HuH-7.5 (cell line): ENCODE data around the gene SKI.

Experiments used
- DNase-seq: peaks from one replicate; pipeline ENCODE4 v3.0.0; 2011; ENCODE audit warnings: low spot score

The SKI gene

GRCh38 chr1:2275796-2276536 lies 47.8 kb downstream of the SKI start:
- DNase-seq: no peak

DNA sequence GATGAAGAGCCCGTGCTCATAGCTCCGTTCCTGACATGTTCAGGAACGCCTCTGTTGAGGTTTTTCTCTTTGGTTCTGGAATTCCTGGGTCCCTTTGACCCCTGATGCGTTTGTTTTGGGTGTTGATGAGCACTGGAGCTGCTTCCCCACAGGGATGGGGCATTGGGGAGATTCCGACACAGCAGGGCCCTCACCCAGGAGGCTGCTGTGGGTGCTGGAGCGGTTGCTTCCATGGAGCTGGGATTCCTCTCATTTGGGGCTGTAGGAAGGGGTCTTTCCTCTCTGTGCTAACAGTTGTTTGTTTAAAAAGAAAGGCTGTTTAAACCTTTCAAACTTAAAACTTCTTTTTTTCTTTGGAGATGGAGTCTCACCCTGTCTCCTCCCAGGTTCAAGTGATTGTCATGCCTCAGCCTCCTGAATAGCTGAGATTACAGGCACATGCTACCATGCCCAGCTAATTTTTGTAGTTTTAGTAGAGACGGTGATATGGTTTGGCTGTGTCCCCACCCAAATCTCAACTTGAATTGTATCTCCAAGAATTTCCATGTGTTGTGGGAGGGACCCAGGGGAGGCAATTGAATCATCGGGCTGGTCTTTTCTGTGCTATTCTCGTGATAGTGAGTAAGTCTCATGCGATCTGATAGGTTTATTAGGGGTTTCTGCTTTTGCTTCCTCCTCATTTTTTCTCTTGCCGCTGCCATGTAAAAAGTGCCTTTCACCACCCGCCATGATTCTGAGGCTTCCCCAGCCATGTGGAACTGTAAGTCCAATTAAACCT lies 48.9 kb downstream of the SKI start:
- no peak for DNase-seq

GRCh38 chr1:2277741-2278488 lies 49.8 kb downstream of the SKI start:
- no peak for DNase-seq

DNA sequence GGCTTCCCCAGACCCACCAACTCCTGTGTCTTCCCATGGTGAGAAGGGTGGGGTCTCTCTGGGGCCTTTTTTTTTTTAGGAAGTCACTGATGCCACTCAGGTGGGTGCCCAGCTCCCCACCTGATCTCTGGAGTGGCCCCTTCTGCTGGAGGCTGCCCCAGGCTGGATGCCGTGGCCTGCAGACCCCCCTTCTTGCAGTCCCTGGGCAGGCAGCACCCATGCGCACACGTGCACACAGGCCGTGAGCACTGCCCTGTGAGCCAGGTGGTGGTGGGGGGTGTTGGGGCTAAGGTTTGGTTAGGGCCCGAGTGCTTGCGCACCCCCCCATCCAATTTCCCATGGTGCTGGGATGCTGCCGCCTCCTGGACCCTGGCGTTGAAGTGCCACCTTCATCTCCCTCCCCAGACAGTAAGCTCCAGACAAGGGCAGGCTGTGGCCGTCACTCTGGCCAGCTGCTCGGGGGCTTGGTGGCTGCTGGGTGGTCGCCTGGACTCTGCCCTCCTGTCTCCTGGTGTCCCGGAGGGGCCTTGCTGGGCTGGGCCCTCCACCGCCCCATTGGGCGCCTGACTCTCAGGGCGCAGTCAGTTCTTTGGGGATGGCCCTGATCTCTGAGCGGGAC lies 50.6 kb downstream of the SKI start:
- DNase-seq: no peak

GRCh38 chr1:2279210-2279639 lies 51.1 kb downstream of the SKI start:
- peak; percentile 64 for DNase-seq

- no peak for DNase-seq
Measured at GRCh38 chr1:2279817-2280216, 51.7 kb downstream of the SKI start.

DNA sequence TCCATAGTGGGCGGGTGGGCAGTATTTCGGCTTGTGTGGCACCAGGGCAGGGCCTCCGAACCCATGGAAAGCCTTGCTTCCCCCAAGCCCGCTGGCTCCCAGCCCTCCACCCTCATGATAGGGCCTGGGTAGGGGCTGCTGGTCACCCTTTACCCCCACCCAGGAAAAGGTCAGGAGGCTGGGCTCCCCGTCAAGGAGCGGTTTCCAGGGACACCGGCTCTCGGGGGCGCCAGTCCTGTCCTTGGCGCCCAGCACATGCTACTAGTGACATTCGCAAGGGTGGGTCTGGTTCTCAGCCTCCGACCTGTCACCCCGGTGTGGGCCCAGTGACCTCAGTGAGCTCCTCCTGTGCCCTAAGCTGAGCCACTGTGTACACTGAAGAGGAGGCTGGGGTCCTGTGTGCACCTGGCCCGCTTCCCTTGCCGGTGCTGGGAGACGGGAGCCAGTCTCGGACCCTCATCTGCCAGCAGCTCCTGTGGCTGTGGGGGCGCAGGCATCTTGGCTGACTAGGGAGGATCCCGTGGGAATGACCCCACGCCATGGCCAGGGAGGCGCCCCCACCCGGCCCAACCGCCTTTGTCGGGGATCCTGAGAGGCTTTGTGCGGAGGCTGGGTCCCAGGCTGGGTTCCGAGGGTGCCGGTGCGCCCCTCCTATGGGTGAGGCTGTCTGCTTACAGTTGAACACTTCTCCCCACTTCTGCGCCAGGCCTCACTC lies 54.6 kb downstream of the SKI start:
- no peak for DNase-seq

DNA sequence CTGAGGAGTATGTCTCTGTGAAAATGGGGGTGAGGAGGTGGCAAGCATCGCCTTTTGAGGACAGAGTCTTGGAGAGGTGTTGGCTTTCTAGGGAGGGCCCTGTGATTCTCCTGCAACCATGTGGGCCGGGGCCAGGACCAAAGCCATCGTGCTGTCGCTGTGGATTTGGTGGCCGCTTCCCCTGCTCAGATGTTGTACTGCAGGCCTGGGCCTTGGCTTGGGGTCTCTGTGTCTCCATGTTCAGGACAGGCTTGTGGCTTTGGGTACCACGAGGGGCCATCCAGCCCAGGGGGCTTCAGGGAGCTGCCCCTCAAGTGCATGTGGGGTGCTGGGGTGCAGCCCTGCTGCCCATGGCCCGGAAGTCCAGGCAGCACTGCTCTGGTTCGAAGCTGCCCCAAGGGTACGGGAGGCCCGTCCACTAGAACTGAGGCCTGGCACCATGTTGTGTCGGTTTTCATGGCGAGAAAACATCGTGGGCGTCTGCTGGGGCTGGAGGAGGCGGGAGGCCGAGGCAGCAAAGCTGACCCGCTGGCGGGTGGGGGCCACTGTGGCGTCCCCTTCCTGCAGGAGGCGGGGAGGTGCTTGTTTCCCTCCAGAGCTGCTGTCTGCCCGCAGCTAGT lies 55.4 kb downstream of the SKI start:
- DNase-seq: no peak

GRCh38 chr1:2283991-2284895 lies 56.1 kb downstream of the SKI start:
- DNase-seq: peak; percentile 62

DNA sequence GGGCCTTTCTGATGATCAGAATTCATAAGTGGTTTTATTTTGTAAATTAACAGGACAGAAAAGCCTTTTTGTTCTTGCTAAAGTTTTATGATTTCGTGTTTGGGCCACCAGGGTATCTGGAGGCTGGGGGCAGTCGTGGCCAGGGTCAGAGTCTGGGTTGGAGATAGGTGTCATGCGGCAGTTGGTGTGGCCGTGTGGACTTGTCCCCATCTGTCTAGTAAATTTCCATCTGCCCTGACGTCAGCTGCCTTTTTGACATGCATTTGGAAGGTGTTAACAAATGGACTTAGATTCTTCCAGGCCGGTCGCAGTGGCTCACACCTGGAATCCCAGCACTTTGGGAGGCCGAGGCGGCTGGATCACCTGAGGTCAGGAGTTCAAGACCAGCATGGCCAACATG lies 56.8 kb downstream of the SKI start:
- peak; percentile 46 for DNase-seq

- DNase-seq: no peak
Measured at GRCh38 chr1:2286923-2287322, 58.8 kb downstream of the SKI start.

DNA sequence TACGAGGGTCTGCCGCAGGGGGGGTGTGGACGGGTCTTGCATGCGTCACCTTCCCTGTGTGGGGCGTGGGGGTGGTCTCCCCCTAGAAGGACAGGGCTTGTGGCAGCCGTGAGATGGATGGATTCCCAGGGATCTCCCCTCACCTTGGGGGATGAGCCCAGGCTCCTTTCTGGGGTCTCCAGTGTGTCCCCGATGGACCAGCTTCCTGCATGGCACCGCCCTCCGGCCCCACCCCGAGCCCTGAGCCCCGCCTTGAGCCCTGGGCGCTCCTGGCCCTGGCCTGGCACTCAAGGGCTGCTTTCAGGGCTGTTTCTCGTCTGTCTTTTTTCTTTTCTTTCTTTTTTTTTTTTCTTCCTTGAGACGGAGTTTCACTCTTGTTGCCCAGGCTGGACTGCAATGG lies 59.5 kb downstream of the SKI start:
- no peak for DNase-seq

DNA sequence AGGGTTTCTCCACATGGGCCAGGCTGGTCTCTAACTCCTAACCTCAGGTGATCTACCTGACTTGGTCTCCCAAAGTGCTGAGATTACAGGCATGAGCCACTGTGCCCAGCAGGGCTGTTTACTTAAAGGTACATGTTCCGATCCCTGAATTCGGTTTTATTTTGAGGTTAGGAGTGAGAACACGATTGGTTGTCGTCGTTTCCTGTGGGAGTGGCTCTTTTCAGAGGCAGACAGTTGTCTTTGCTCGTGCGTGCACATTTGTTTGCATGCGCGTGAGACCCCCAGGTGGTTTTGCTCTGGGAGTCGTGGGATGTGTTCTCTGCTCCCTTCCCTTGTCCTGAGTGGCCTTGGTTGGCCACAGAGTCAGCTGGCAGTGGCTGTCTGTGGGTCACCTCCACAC lies 60.2 kb downstream of the SKI start:
- DNase-seq: no peak

DNA sequence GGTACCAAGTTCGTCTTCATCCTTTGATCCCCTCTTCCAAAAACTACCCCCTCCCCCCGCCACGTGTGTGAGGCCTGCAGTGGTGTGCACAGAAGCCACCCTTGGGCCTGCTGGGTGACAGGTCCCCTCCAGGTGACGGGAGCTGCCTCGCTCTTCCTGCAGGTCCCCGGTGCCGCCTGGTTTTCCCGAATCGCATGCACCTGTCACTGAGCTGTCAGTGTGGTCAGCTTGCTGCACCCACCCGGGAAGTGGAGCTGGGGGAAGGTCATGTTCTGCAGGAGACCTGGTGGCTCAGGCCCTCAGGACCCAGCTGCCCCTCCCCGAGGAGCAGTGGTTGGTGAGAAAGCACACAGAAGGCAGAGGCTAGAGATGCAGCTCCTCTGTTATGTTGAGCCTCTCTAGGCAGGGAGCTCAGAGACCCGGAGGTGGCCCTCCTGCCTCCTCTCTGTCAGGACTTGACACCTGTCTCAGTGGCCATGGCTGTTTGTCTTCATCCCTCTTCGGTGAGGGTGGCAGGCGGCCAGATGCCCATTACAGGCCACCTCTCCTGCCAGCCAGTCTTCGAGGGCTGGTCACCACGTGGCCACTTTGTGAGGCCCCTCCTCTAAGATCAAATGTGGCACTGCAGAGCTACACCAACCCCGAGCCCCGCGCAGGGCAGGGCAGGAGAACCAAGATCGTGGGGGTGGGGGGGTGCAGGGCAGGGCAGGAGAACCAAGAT lies 60.9 kb downstream of the SKI start:
- no peak for DNase-seq

DNA sequence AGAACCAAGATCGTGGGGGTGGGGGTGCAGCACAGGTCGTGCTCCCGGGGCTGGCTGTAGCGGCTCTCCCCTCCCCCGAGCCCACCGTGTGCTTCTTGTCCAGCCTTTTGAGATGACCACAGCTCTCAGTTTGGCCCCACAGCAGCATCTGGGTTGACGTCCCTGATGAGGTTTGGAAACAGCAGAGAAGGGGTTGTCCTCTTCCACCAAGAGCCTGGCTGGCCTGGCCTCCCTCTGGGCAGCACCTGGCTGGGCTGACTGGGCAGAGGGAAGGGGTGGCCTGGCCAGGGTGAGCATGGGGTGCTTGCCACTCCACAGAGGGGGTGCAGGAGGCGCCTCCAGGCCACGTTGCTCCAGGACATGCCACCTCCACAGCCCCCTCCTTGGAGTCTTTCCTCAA lies 61.5 kb downstream of the SKI start:
- no peak for DNase-seq

GRCh38 chr1:2290171-2290578 lies 62.1 kb downstream of the SKI start:
- DNase-seq: no peak

GRCh38 chr1:2290595-2291510 lies 62.7 kb downstream of the SKI start:
- no peak for DNase-seq

- no peak for DNase-seq
Measured at GRCh38 chr1:2291577-2291976, 63.5 kb downstream of the SKI start.
